ENCODE results near the gene GPBP1. TPM values are rescaled to one million over a fixed set of nuclear protein-coding genes. Genes with fewer than 3 reads are reported as not detected.

Gene GPBP1
- total and polyA plus RNA-seq, 9 of the 15 experiments (the other 6 are each of a cell fraction or from before 2014, with no cell fraction given) = 31.0 to 109 (median 68.4) TPM

GRCh38 chr5:57174128-57174889 lies 450 bp downstream of the GPBP1 start (continued):
- TF ChIP-seq BRF2 (IDR thresholded peaks at IDR 0.05; ENCODE audit: borderline replicate concordance, insufficient read depth, insufficient read length) (no peak), ZNF398 (CRISPR knock-in tag; IDR thresholded peaks at IDR 0.05) (no peak), THRA (IDR thresholded peaks at IDR 0.05) (no peak), E2F8 (IDR thresholded peaks at IDR 0.05; ENCODE audit: low read depth, partially characterized antibody) (no peak), RBBP5 (IDR thresholded peaks at IDR 0.05; ENCODE audit: borderline replicate concordance, insufficient read depth, low read length, poor library complexity, severe bottlenecking) (peak; percentile 90), BCL6 (CRISPR knock-in tag; IDR thresholded peaks at IDR 0.05) (no peak), ZBTB11 (CRISPR knock-in tag; IDR thresholded peaks at IDR 0.05) (no peak), RBM14 (IDR thresholded peaks at IDR 0.05; ENCODE audit: borderline replicate concordance, insufficient read depth, low read depth, low read length) (0 out of 2 replicates have a peak, but pooled peaks have one; percentile 72), XRCC3 (IDR thresholded peaks at IDR 0.05) (no peak), ZNF717 (CRISPR knock-in tag; IDR thresholded peaks at IDR 0.05) (no peak), RBM39 (optimal IDR thresholded peaks at IDR 0.05; ENCODE audit: low read depth, low read length) (no peak), ATF1 (CRISPR knock-in tag; IDR thresholded peaks at IDR 0.05) (no peak), ATF1 (tag; IDR thresholded peaks at IDR 0.05) (no peak), ZNF75A (CRISPR knock-in tag; IDR thresholded peaks at IDR 0.05) (no peak)
